Ishikawa (cell line): ENCODE results near the gene PMS1.

ENCODE experiments used
- CEBPB ChIP-seq: IDR thresholded peaks from 2 replicates; pipeline ENCODE4 v1.6.1; 2012
- CREB1 ChIP-seq: IDR thresholded peaks from 2 replicates; pipeline ENCODE4 v1.6.1; 2012; ENCODE audit warnings: low read depth
- EGR1 ChIP-seq: IDR thresholded peaks from 2 replicates; pipeline ENCODE4 v1.6.1; 2012
- EP300 ChIP-seq: IDR thresholded peaks from 2 replicates; pipeline ENCODE4 v1.6.1; 2012; ENCODE audit warnings: borderline replicate concordance
- FOXM1 ChIP-seq: IDR thresholded peaks from 2 replicates; pipeline ENCODE4 v1.6.1; 2012; ENCODE audit warnings: low read depth, borderline replicate concordance
- MAX ChIP-seq: IDR thresholded peaks from 2 replicates; pipeline ENCODE4 v1.6.1; 2012
- NFIC ChIP-seq: IDR thresholded peaks from 2 replicates; pipeline ENCODE4 v1.6.1; 2012
- RAD21 ChIP-seq: IDR thresholded peaks from 2 replicates; pipeline ENCODE4 v1.6.1; 2012; ENCODE audit warnings: low read depth
- REST ChIP-seq: IDR thresholded peaks from 2 replicates; pipeline ENCODE4 v1.6.1; 2012; ENCODE audit warnings: low read depth, mild to moderate bottlenecking
- TAF1 ChIP-seq: IDR thresholded peaks from 2 replicates; pipeline ENCODE4 v1.6.1; 2012; ENCODE audit warnings: low read depth, mild to moderate bottlenecking
- TCF12 ChIP-seq: IDR thresholded peaks from 2 replicates; pipeline ENCODE4 v1.6.1; 2012; ENCODE audit warnings: low read depth
- TEAD4 ChIP-seq: IDR thresholded peaks from 2 replicates; pipeline ENCODE4 v1.6.1; 2012
- USF1 ChIP-seq: IDR thresholded peaks from 2 replicates; pipeline ENCODE4 v1.6.1; 2012
- YY1 ChIP-seq: IDR thresholded peaks from 2 replicates; pipeline ENCODE4 v1.6.1; 2012; ENCODE audit warnings: low read depth
- ZBTB7A ChIP-seq: IDR thresholded peaks from 2 replicates; pipeline ENCODE4 v1.6.1; 2012; ENCODE audit warnings: low read depth

The PMS1 gene

GRCh38 chr2:189821953-189822748, 37.9 kb downstream of the PMS1 start:
- TF ChIP-seq EP300 (no peak), CREB1 (no peak), CEBPB (no peak), EGR1 (no peak), YY1 (no peak), TEAD4 (no peak), NFIC (no peak), USF1 (no peak), RAD21 (no peak), REST (no peak), MAX (no peak), TCF12 (no peak), TAF1 (no peak), ZBTB7A (no peak), FOXM1 (no peak)

- TF ChIP-seq USF1 (no peak), EGR1 (no peak), TAF1 (no peak), YY1 (no peak), NFIC (no peak), EP300 (no peak), REST (no peak), TEAD4 (no peak), CREB1 (no peak), RAD21 (no peak)
Observed at GRCh38 chr2:189824694-189825396, 40.6 kb downstream of the PMS1 start.

GRCh38 chr2:189826039-189826438, 41.8 kb downstream of the PMS1 start:
- no peak for TF ChIP-seq NFIC

GRCh38 chr2:189829102-189829833, 45.0 kb downstream of the PMS1 start:
- TF ChIP-seq NFIC (no peak), CREB1 (no peak), TAF1 (no peak), RAD21 (no peak), TEAD4 (no peak), EGR1 (no peak), REST (no peak), TCF12 (no peak), USF1 (no peak), MAX (no peak), FOXM1 (no peak)
